Activated CD8-positive, alpha-beta memory T cell treated with anti-CD3 and anti-CD28 coated beads, Interleukin-2, amount 50 U/mL, for 4 hours (primary cell): ENCODE measurements around the gene INPP5D.
"Not testable (repeated sequence)": the region's sequence is repeated elsewhere in the genome, so short reads cannot be mapped to it uniquely, and the experiment has no call there.

Source experiments
- DNase-seq: peaks from one replicate; pipeline ENCODE4 v3.0.0-alpha.2; 2020

INPP5D gene

GRCh38 chr2:233033672-233034071 is 26.5 kb upstream of the INPP5D start:
- no peak for DNase-seq

DNA sequence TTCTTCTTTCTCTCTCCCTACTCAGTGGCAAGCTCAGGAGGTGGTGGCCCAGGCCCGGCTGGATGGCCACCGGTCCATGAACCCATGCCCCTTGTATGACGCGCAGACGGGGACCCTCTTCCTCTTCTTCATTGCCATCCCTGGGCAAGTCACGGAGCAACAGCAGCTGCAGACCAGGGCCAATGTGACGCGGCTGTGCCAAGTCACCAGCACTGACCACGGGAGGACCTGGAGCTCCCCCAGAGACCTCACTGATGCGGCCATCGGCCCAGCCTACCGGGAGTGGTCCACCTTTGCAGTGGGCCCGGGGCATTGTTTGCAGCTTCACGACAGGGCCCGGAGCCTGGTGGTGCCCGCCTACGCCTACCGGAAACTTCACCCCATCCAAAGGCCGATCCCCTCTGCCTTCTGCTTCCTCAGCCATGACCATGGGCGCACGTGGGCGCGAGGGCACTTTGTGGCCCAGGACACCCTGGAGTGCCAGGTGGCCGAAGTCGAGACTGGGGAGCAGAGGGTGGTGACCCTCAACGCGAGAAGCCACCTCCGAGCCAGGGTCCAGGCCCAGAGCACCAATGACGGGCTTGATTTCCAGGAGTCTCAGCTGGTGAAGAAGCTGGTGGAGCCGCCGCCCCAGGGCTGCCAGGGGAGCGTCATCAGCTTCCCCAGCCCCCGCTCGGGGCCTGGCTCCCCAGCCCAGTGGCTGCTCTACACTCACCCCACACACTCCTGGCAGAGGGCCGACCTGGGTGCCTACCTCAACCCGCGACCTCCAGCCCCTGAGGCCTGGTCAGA is 25.9 kb upstream of the INPP5D start:
- no peak for DNase-seq

DNA sequence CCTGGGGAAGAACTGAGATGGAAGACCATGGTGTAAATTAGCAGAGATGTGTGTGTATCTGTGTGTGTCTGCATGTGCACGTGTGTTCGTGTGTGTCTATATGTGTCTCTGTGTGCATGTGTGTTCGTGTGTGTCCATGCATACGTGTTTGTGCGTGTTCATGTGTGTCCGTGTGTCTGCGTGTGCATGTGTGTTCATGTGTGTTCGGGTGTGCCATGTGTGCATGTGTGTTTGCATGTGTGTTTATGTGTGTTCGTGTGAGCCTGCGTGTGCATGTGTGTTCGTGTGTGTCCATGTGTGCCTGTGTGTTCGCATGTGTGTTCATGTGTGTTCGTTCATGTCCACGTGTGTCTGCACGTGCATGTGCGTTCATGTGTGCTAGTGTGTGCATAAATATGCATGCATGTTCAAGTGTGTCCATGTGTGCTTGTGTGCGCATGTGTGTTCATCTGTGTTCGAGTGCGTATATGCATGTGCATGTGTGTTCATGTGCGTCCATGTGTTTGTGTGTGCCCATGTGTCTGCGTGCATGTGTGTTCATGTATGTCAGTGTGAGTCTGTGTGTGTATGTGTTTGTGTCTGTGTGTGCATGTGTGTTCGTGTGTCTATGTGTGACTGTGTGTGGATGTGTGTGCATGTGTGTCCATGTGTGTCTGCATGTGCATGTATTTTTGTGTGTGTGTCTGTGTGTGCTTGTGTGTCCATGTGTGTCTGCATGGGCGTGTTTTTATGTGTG is 24.5 kb upstream of the INPP5D start:
- DNase-seq: no peak

DNA sequence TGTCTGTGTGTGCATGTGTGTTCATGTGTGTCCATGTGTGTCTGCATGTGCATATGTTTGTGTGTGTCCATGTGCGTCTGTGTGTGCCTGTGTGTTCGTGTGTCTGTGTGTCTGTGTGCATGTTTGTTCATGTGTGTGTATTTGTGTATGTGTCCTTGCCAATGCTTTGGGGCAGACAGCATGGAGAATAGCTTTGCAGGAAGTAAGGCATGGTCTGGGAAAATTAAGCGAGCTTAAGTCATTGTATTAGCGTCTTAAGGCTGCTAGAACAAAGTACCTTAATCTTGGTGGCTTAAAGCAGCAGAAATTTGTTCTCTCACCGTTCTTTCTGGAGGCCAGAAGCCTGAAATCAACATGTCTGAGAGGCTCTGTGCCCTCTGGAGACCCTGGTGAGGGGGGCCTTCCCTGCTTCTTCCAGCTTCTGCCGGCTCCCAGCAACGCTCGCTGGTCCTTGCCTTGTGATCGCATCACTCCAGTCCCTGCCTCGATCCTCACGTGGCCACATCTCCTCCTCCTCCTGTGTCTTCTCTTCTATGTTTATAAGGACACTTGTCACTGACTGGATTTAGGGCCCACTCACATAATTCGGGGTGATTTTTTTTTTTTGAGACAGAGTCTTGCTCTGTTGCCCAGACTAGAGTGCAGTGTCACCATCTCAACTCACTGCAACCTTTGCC is 23.8 kb upstream of the INPP5D start:
- no peak for DNase-seq

DNA sequence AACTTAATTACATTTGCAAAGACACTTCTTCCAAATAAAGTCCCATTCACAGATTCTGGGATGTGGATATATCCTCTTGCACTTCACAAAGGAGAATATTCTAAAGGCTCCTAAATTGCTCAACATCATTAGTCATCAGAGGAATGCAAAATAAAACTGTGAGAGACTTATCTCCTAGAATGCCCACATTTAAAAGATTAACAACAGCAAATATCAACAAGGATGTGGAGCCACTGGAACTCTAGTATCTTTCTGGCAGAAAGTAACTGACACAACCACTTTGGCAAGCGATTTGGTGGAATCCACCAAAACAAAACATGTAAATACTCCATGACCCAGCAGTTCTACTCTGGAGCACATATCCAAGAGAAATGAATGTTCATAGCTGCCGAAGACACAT is 23.1 kb upstream of the INPP5D start:
- no peak for DNase-seq

GRCh38 chr2:233039212-233039845 is 20.8 kb upstream of the INPP5D start:
- no peak for DNase-seq

- DNase-seq: no peak
Observed at GRCh38 chr2:233039846-233040530, 20.2 kb upstream of the INPP5D start.

DNA sequence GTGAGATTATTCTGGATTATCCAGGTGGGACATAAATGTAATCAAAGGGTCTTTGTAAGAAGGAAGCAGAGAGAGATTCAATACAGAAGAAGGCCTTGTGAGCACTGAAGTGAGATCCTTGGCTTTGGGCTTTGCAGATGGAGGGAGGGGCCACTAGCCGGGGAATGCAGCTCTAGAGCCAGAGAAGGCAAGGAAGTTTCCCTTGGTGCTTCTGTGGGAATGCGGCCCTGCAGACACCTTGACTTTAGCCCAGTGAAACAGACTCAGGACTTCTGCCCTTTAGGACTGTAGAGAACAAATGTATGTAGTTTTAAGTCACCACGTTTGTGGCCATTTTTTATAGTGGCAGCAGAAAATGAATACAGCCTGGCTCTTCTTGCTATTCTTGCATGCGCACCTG is 19.6 kb upstream of the INPP5D start:
- no peak for DNase-seq

GRCh38 chr2:233041722-233042323 is 18.3 kb upstream of the INPP5D start:
- no peak for DNase-seq

DNA sequence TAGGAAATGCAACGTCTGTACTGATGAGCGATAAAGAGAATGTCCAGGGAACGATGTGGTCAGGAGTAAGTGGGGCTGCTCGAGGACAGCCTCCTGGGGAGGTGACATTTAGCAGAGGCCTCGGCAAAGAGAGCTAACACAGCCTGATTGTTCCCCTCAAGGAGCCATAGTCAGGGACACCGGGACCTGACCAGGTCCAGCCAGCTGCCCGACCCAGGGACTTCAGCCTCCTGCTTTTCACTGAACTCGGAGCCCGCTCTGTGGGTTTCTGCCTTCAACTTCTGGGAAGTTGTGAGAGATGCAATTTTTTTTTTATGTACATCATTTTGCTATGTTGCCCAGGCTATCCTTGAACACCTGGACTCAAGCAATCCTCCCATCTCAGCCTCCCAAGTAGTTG is 17.6 kb upstream of the INPP5D start:
- DNase-seq: no peak

DNA sequence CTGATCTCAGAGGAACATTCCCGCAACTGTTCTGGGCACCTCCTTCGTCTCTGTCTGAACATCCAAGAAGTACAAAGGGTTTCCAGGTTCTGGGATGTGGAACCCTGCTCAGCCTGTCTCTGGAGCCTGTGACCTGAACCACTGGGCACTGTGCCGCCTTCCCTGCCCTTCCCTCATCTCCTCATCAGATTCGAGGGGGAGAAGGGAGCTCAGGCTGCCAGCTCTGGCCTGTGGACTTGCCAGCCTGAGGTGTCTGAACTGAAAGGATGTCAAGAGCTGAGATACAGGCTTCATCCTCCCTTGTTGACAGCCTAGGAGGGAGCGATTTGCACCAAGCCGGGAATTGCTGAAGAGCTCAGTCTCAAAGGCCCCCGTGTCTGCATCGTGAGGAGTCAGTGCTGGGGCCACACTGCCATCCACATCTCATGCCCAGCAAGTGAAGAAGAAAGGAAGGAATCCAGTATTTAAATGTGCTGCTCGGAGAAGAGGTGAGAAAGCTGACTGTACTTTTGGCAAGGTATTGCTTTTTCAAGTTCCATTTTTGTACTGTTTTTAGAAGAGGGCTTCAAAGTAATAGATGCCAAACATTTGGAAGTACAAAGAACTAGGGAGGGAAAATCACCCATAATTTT is 15.1 kb upstream of the INPP5D start:
- DNase-seq: no peak

GRCh38 chr2:233047206-233047605 is 12.9 kb upstream of the INPP5D start:
- DNase-seq: no peak

- no peak for DNase-seq
Observed at GRCh38 chr2:233047667-233048066, 12.5 kb upstream of the INPP5D start.

DNA sequence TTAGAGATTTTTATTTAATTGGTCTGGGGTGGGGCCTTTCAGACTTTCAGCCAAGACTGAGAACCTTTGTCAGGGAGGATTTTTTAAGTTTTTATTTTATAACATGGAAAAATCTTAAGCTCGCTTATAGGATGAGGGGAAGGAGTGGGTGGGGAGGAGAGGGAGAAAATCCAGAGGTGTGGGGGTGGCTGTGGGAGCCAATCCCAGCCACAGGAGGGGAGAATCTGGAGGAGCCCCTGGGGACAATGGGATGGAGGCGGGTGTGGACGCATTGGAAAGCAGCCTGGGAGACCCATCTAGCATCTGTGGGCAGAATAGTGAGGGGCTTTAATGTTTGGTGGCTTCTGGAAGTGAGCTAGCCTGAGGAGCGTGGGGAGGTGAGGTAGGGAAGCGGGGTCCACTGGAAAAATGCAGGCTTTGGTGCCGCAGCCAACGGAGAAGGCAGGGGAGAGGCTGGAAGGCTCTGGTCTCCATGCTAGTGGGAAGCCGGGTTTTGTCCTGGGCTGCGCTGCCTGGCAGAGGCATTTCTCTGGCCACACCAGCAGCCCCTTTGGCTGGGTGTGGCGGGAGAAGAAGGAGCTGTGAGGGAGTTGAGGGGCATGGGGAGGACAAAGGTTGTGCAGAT is 11.5 kb upstream of the INPP5D start:
- DNase-seq: no peak

- DNase-seq: no peak
Observed at GRCh38 chr2:233049194-233049761, 10.9 kb upstream of the INPP5D start.

GRCh38 chr2:233051241-233052149 is 8.6 kb upstream of the INPP5D start:
- no peak for DNase-seq

DNA sequence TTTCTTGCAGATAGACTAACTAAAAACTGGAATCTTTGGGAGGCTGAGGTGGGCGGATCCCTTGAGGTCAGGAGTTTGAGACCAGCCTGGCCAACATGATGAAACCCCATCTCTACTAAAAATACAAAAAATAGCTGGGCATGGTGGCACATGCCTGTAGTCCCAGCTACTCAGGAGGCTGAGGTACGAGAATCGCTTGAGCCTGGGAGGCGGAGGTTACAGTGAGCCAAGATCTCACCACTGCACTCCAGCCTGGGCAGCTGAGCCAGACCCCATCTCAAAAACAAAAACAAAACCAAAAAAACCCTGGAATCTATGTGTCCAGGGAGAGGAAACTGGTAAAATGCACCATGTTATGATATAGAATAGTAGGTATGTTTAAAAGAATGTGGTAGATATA is 7.6 kb upstream of the INPP5D start:
- not testable (repeated sequence) for DNase-seq

DNA sequence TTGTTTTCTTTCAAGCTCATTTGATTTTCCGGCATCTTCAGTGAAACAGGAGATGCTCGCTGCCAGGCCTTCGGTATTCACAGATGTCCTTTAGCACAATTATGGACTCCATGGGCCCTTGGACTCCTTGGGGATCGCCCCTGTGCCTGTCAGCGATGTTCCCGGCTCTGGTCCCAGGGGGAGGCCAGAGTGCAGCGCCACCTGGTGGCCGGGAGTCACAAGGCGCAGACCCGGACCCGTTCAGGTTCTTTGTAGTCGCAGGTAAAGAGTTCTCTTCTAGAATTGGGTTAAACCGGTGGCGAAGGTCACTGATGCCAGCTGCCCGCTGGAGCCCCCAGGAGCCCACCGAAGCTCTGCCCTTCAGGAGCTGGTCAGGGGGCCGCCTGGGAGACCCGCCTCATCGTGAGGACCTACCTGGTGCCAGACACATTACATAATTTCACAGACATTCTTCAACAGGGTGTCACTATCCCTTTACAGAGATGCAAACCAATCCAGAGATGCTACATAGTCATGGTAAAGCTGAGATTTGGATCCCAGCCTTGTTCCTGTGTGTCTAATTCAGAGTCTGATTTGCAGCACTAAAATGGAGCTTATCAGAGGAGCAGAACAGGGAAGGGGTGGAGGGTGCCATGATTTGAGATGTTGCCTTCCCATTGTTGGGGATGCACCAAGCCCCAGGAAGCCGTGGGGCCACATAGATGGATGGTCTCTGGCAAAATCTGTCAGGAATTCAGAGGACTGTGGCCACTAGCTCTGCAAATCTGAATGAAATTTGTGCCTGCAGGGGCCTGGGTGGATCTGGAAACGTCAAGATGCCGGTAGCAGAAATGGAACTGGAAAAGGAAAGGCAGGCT is 6.0 kb upstream of the INPP5D start:
- DNase-seq: peak; percentile 79

DNA sequence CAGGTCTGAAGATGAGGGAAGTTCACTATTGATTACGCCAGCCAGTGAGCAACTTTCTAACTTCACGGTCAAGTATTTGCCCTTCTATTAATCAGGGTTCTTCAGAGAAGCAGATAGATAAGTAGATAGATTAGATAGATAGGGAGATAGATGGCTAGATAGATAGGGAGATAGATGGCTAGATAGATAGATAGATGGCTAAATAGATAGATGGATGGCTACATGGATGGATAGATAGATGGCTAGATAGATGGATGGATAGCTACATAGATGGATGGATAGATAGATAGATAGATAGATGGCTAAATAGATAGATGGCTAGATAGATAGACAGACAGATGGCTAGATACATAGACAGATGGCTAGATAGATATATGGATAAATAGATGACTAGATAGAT is 4.8 kb upstream of the INPP5D start:
- no peak for DNase-seq
